GM18507 (cell line): ENCODE measurements around the gene MAB21L4.

ENCODE experiments used
- DNase-seq: peaks from one replicate; pipeline ENCODE4 v3.0.0; 2011; ENCODE audit warnings: low read depth; ENCODE audit not compliant: insufficient read length; ENCODE audit errors: extremely low spot score
- FAIRE-seq: peaks from 2 replicates; lab custom pipeline; 2011; peaks lifted over from hg19 to GRCh38; lab: Jason Lieb, UNC

The MAB21L4 gene

GRCh38 chr2:240885566-240885965, 10.4 kb downstream of the MAB21L4 start:
- DNase-seq = no peak
- no peak for FAIRE-seq

GRCh38 chr2:240884745-240885144, 11.2 kb downstream of the MAB21L4 start:
- FAIRE-seq (no peak), DNase-seq (no peak)

- no peak for DNase-seq
- no peak for FAIRE-seq
Measured at GRCh38 chr2:240884221-240884620, 11.7 kb downstream of the MAB21L4 start.

- no peak for FAIRE-seq
- no peak for DNase-seq
Measured at GRCh38 chr2:240881913-240882312, 14.0 kb downstream of the MAB21L4 start.

- no peak for FAIRE-seq
- no peak for DNase-seq
Measured at GRCh38 chr2:240879105-240879504, 16.9 kb downstream of the MAB21L4 start.

- FAIRE-seq (no peak), DNase-seq (no peak)
Measured at GRCh38 chr2:240878341-240878936, 17.5 kb downstream of the MAB21L4 start.

- FAIRE-seq = no peak
- no peak for DNase-seq
Measured at GRCh38 chr2:240877460-240878340, 18.3 kb downstream of the MAB21L4 start.

GRCh38 chr2:240876475-240877251, 19.3 kb downstream of the MAB21L4 start:
- DNase-seq = no peak
- FAIRE-seq = no peak

- no peak for FAIRE-seq
- DNase-seq = no peak
Measured at GRCh38 chr2:240876035-240876474, 19.9 kb downstream of the MAB21L4 start.

GRCh38 chr2:240875228-240876034, 20.5 kb downstream of the MAB21L4 start:
- no peak for DNase-seq
- FAIRE-seq = no peak

GRCh38 chr2:240874715-240875227, 21.2 kb downstream of the MAB21L4 start:
- no peak for DNase-seq
- FAIRE-seq = no peak

GRCh38 chr2:240873805-240874714, 21.9 kb downstream of the MAB21L4 start:
- no peak for DNase-seq
- no peak for FAIRE-seq

GRCh38 chr2:240873098-240873788, 22.7 kb downstream of the MAB21L4 start:
- no peak for DNase-seq
- FAIRE-seq = no peak

GRCh38 chr2:240872317-240873097, 23.4 kb downstream of the MAB21L4 start:
- DNase-seq = no peak

GRCh38 chr2:240871071-240871958, 24.6 kb downstream of the MAB21L4 start:
- DNase-seq (no peak), FAIRE-seq (no peak)

More at GRCh38 chr2:240872317-240873097, 23.4 kb downstream of the MAB21L4 start:
- no peak for FAIRE-seq
